B cell (primary cell): Measurements from ENCODE around the gene ABR. TPM values are rescaled to one million over a fixed set of nuclear protein-coding genes. Genes with fewer than 3 reads are reported as not detected.

Experiments used
- ATAC-seq: fragments of 200-7000 bp; cut with Tn5 transposase; one replicate; pipeline ENCODE4 v1.10.0; 2021; ENCODE audit warnings: low read depth, mild to moderate bottlenecking, moderate number of reproducible peaks, moderate library complexity
- CTCF ChIA-PET: fragments of 350-600 bp; sonication (Branson Sonifier 250); formaldehyde crosslinking; loops from one replicate; lab custom pipeline; 2021; ENCODE audit warnings: antibody characterized with exemption, inconsistent platforms; lab: Charles Lee
- POLR2A ChIA-PET: fragments of 350-600 bp; sonication (Branson Sonifier 250); formaldehyde crosslinking; loops from one replicate; lab custom pipeline; 2021; ENCODE audit warnings: antibody characterized with exemption; lab: Charles Lee
- DNase-seq: peaks from one replicate; pipeline ENCODE4 v3.0.0; 2013
- H2AFZ ChIP-seq: 2 replicates; pipeline ENCODE4 v1.6.1; 2012; ENCODE audit warnings: mild to moderate bottlenecking, low read depth, low read length; ENCODE audit not compliant: insufficient read depth, poor library complexity, severe bottlenecking
- H3K27ac ChIP-seq, 2 donors: 1 replicate in 1 of 2; 2 replicates in 1 of 2; pipeline ENCODE4 v1.5.1; 2012 to 2013; ENCODE audit warnings: low read length in 2 of 2, mild to moderate bottlenecking in 2 of 2, moderate library complexity in 1 of 2
- H3K27me3 ChIP-seq, 4 experiments: fragments of 200-600 bp in 1 of 4; sonication (generic) in 1 of 4; replicated peaks in 1 of 4; 1 replicate in 2 of 4; 2 replicates in 2 of 4; pipeline versions ENCODE4 v1.6.1 to v1.7.0; 2013 to 2016; ENCODE audit warnings: low read length in 3 of 4, mild to moderate bottlenecking in 2 of 4, mixed read lengths in 1 of 4, moderate library complexity in 1 of 4; ENCODE audit not compliant: insufficient read depth in 4 of 4, control insufficient read depth in 3 of 4; ENCODE audit errors: control extremely low read depth in 1 of 4
- H3K36me3 ChIP-seq, 2 experiments: replicated peaks in 1 of 2; 1 replicate in 1 of 2; 2 replicates in 1 of 2; pipeline versions ENCODE4 v1.6.1 to v1.7.1; 2013; ENCODE audit warnings: low read length in 1 of 2; ENCODE audit not compliant: insufficient read depth in 2 of 2, control insufficient read depth in 1 of 2; ENCODE audit errors: control extremely low read depth in 1 of 2, extremely low read depth in 1 of 2
- H3K4me1 ChIP-seq, 2 donors: fragments of 200-600 bp in 1 of 2; sonication (generic) in 1 of 2; 1 replicate in 1 of 2; 2 replicates in 1 of 2; pipeline versions ENCODE4 v1.5.1 to v1.6.1; 2013 to 2017; ENCODE audit warnings: low read length in 2 of 2; ENCODE audit not compliant: control insufficient read depth in 2 of 2, insufficient read depth in 2 of 2
- H3K4me2 ChIP-seq: replicated peaks from 2 replicates; pipeline ENCODE3; 2012; ENCODE audit warnings: mild to moderate bottlenecking, low read depth, low read length; ENCODE audit not compliant: poor library complexity, severe bottlenecking
- H3K4me3 ChIP-seq, 5 experiments: fragments of 200-600 bp in 1 of 5; sonication (generic) in 1 of 5; 1 replicate in 3 of 5; 2 replicates in 2 of 5; pipeline versions ENCODE4 v1.5.1 to v1.7.0; 2011 to 2016; ENCODE audit warnings: low read length in 4 of 5, mild to moderate bottlenecking in 4 of 5, low read depth in 2 of 5, control low read depth in 1 of 5, moderate library complexity in 1 of 5; ENCODE audit not compliant: insufficient read depth in 1 of 5; ENCODE audit errors: control extremely low read depth in 1 of 5, extremely low read depth in 1 of 5
- H3K79me2 ChIP-seq: fragments of 200-600 bp; sonication (generic); one replicate; pipeline ENCODE4 v1.6.0; 2016; ENCODE audit warnings: low read length; ENCODE audit not compliant: control insufficient read depth, insufficient read depth
- H3K9ac ChIP-seq: fragments of 200-600 bp; sonication (generic); 2 replicates; pipeline ENCODE4 v1.6.1; 2017; ENCODE audit warnings: mild to moderate bottlenecking, low read length, moderate library complexity
- H3K9me3 ChIP-seq, 3 donors: one replicate each; pipeline versions ENCODE4 v1.6.1 to v1.7.1; 2013; ENCODE audit warnings: low read length in 2 of 3; ENCODE audit not compliant: control insufficient read depth in 2 of 3, insufficient read depth in 1 of 3; ENCODE audit errors: control extremely low read depth in 1 of 3
- H4K20me1 ChIP-seq: 2 replicates; pipeline ENCODE4 v1.6.0; 2012; ENCODE audit warnings: mild to moderate bottlenecking, low read length; ENCODE audit not compliant: insufficient read depth, control insufficient read depth, poor library complexity, severe bottlenecking
- H3K27ac Mint-ChIP-seq: one replicate; pipeline ENCODE4 v1.8.0; 2021; ENCODE audit warnings: mixed read lengths
- H3K27me3 Mint-ChIP-seq: one replicate; pipeline ENCODE4 v1.8.0; 2021; ENCODE audit warnings: mixed read lengths
- H3K4me1 Mint-ChIP-seq: one replicate; pipeline ENCODE4 v1.8.0; 2021; ENCODE audit warnings: mixed read lengths
- H3K4me3 Mint-ChIP-seq: one replicate; pipeline ENCODE4 v1.8.0; 2021; ENCODE audit warnings: mixed read lengths
- H3K9me3 Mint-ChIP-seq: one replicate; pipeline ENCODE4 v1.8.0; 2022; ENCODE audit warnings: mixed read lengths; ENCODE audit not compliant: insufficient read depth
- EZH2 ChIP-seq: IDR thresholded peaks from 2 replicates; pipeline ENCODE4 v1.6.1; 2012; ENCODE audit warnings: borderline replicate concordance, low read depth, mild to moderate bottlenecking, moderate library complexity, low read length; ENCODE audit not compliant: insufficient read depth, poor library complexity, severe bottlenecking
- WGBS: methylation state at CpG from one replicate; pipeline ENCODE4 v1.1.5; 2013; ENCODE audit warnings: missing lambda C conversion rate; ENCODE audit not compliant: insufficient coverage; 5-methylcytosine and 5-hydroxymethylcytosine counted together
- intact Hi-C: fragments of 100-400 bp; cut with micrococcal nuclease; formaldehyde crosslinking; loops from one replicate; pipeline ENCODE4 v1.10.0; 2022
- polyA plus RNA-seq: library from polyadenylated mRNA; depleted of rRNA; stranded (reverse); fragments of >200 nt; gene quantifications from 2 replicates; pipeline ENCODE4 v1.2.3, GENCODE V29; 2012
- total RNA-seq, 2 donors: library from RNA; stranded (reverse); fragments of 120-200 nt in 1 of 2; gene quantifications; 1 replicate in 1 of 2; 2 replicates in 1 of 2; pipeline versions ENCODE4 v1.2.3 to v1.2.4, GENCODE V29; 2013 to 2022
- TF ChIP-seq, protein P1 (sequence below): fragments of 200-600 bp; IDR thresholded peaks from one replicate; pipeline ENCODE4 v1.8.0; 2022; ENCODE audit warnings: antibody characterized with exemption, mild to moderate bottlenecking

ABR gene
- total and polyA plus RNA-seq, 2 donors (not counting 1 experiment from before 2014, with no cell fraction given), result 79.8 to 262 TPM

DNA sequence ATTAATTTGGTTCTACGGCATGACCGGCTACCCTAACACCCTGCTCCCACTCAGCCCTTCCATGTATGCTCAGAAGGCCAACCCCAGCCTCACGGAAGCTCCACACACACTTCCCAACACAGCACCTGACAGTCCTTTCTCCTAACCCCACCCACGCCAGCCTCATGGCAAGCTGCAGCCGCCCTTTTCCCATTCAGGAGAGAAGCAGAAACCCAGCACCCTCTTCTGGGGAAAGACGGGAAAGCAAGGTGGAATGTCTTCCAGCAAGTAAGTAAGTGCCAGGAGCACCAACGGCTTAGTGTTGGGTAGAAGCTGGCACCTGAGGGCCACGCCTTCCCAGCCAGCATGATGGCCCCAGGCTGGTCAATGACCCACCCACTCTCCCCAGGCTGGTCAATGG, 32.1 kb downstream of the ABR start:
- no peak overlapping the region for H3K4me3 Mint-ChIP-seq
- H2AFZ ChIP-seq, result no peak overlapping the region
- no peak overlapping the region for H3K4me3 ChIP-seq
- no peak overlapping the region for H3K9ac ChIP-seq
- ATAC-seq (no peak), DNase-seq (no peak)
- ChIA-PET POLR2A (no interaction called here), CTCF (interaction anchor here (0.5 kb wide), 1 partner anchor 90 kb away, joined by 3 read pairs; no protein-coding TSS in a partner anchor)
- WGBS, result 97% methylated on average over 7 of the region's 8 CpGs
- peaks cover 0 to 4% of the 10 kb centered on the region in 2 experiments for H3K36me3 ChIP-seq
- no peak overlapping the region for H3K27ac ChIP-seq
- H3K79me2 ChIP-seq, result peaks cover 80% of the 10 kb centered on the region
- peaks cover 93% of the 10 kb centered on the region for H4K20me1 ChIP-seq
- H3K27ac Mint-ChIP-seq, result no peak overlapping the region
- H3K4me1 ChIP-seq, result no peaks in the 10 kb centered on the region
- peaks cover 0 to 24% (median 0%) of the 10 kb centered on the region in 3 donors for H3K9me3 ChIP-seq
- no peaks in the 10 kb centered on the region for H3K27me3 ChIP-seq
- no peaks in the 10 kb centered on the region for H3K27me3 Mint-ChIP-seq
- intact Hi-C loops, result no loop called here
- TF ChIP-seq EZH2, result no peak
- TF ChIP-seq, protein P1, sequence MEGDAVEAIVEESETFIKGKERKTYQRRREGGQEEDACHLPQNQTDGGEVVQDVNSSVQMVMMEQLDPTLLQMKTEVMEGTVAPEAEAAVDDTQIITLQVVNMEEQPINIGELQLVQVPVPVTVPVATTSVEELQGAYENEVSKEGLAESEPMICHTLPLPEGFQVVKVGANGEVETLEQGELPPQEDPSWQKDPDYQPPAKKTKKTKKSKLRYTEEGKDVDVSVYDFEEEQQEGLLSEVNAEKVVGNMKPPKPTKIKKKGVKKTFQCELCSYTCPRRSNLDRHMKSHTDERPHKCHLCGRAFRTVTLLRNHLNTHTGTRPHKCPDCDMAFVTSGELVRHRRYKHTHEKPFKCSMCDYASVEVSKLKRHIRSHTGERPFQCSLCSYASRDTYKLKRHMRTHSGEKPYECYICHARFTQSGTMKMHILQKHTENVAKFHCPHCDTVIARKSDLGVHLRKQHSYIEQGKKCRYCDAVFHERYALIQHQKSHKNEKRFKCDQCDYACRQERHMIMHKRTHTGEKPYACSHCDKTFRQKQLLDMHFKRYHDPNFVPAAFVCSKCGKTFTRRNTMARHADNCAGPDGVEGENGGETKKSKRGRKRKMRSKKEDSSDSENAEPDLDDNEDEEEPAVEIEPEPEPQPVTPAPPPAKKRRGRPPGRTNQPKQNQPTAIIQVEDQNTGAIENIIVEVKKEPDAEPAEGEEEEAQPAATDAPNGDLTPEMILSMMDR, result no peak
- no peak overlapping the region for H3K4me2 ChIP-seq
- H3K4me1 Mint-ChIP-seq, result peaks cover 6% of the 10 kb centered on the region
- H3K9me3 Mint-ChIP-seq, result no peaks in the 10 kb centered on the region

GRCh38 chr17:1146561-1147265, 33.1 kb downstream of the ABR start:
- no peaks in the 10 kb centered on the region for H3K27me3 ChIP-seq
- H2AFZ ChIP-seq, result no peak overlapping the region
- no peak for TF ChIP-seq EZH2
- TF ChIP-seq, protein P1, result no peak
- peaks cover 0 to 4% of the 10 kb centered on the region in 2 experiments for H3K36me3 ChIP-seq
- no peaks in the 10 kb centered on the region for H3K4me1 ChIP-seq
- no peak overlapping the region for H3K9ac ChIP-seq
- DNase-seq (no peak), ATAC-seq (no peak)
- no peak overlapping the region for H3K4me3 ChIP-seq
- Mint-ChIP-seq H3K27me3 (no peaks in the 10 kb centered on the region), H3K4me3 (no peak overlapping the region), H3K9me3 (no peaks in the 10 kb centered on the region), H3K27ac (no peak overlapping the region), H3K4me1 (peaks cover 6% of the 10 kb centered on the region)
- ChIA-PET POLR2A (interaction anchor here (0.7 kb wide), 1 partner anchor 215 kb away, joined by 5 read pairs; no protein-coding TSS in a partner anchor), CTCF (interaction anchor here (1.0 kb wide), 1 partner anchor 9 kb away, joined by 3 read pairs; no protein-coding TSS in a partner anchor)
- peaks cover 100% of the 10 kb centered on the region for H4K20me1 ChIP-seq
- 91% methylated on average over 9 of the region's 9 CpGs for WGBS
- H3K9me3 ChIP-seq, result peaks cover 0 to 16% (median 0%) of the 10 kb centered on the region in 3 donors
- H3K4me2 ChIP-seq, result no peak overlapping the region
- intact Hi-C loops, result no loop called here
- peaks cover 85% of the 10 kb centered on the region for H3K79me2 ChIP-seq
- peak overlapping the region in 1 of 2 donors; percentile 36 for H3K27ac ChIP-seq
